Adipose tissue (tissue), 3 donors: ENCODE results near the gene ABCC1. TPM values are rescaled to one million over a fixed set of nuclear protein-coding genes. Genes with fewer than 3 reads are reported as not detected.

Experiments used
- H3K27ac ChIP-seq: one replicate; pipeline ENCODE4 v1.5.1; 2013; ENCODE audit warnings: low read depth, low read length
- WGBS, 3 donors: extraction: QIAGEN DNeasy Blood & Tissue Kit; methylation state at CpG; one replicate each; pipeline ENCODE4 v1.1.7; 2013; 5-methylcytosine and 5-hydroxymethylcytosine counted together
- polyA plus RNA-seq, 3 donors: library from polyadenylated mRNA; stranded (reverse); fragments of 200-250 nt; gene quantifications; one replicate each; pipeline ENCODE4 v1.2.3, GENCODE V29; 2013
- donor health status: healthy with polysubstance abuse.
- donor health status: Bipolar disorder and iron deficiency.
- donor health status: healthy.

ABCC1 gene
- polyA plus RNA-seq, 3 donors, result 5.3 to 6.9 (median 6.9) TPM

DNA sequence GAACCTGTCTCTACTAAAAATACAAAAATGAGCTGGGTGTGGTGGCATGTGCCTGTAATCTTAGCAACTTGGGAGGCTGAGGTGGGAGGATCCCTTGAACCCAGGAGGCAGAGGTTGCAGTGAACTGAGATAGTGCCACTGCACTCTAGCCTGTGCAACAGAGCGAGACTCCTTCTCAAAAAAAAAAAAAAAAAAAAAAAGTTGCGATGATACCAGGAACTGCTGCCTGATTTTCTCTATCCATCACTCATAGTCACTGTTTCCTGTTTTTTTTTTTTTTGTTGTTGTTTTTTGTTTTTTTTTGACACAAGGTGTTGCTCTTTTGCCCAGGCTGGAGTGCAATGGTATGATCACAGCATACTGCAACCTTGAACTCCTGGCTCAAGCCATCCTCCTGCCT, 59.2 kb downstream of the ABCC1 start:
- WGBS, 3 donors, result 87 to 100% (median 96%) methylated on average over 2 of the region's 2 CpGs
- H3K27ac ChIP-seq, result no peak overlapping the region

DNA sequence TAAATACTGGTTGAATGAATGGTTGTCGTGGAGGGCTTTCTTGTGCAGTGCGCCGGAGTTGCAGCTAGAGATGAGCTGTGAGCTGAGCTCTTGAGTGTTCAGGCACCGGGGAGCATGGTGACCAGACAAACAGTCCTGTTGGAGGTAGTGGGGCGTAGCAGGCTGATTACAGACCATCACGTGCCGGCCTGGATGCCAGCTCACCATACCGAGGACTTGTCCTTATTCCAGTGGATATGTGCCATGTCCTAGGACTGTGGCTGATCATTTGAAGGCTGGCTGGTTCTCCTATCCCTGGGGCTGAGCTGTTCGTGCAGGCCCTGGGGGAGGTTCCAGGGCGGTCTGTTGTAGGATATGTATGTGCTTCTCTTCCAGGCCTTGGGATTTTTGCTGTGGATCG, 60.0 kb downstream of the ABCC1 start:
- H3K27ac ChIP-seq, result no peak overlapping the region
- 88 to 97% (median 94%) methylated on average over 11 of the region's 11 CpGs for WGBS, 3 donors

DNA sequence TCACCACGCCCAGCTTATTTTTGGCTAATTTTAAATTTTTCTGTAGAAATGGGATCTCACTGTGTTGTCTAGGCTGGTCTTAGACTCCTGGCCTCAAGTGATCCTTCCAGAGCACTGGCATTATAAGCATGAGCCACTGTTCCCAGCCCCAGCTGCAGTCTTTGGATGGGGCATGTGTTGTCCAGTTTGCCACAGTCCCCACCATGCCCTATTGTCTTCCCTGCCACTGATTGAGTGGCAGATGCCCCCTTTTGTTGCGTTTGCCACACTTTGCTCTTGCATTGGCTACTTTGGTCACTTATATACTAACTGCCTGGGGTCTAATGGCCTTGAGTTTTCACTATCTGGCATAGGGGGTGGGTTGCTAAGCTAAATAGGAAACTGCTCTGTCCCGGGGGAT, 60.8 kb downstream of the ABCC1 start:
- WGBS, 3 donors, result 92 to 94% (median 93%) methylated on average over 3 of the region's 3 CpGs
- no peak overlapping the region for H3K27ac ChIP-seq

DNA sequence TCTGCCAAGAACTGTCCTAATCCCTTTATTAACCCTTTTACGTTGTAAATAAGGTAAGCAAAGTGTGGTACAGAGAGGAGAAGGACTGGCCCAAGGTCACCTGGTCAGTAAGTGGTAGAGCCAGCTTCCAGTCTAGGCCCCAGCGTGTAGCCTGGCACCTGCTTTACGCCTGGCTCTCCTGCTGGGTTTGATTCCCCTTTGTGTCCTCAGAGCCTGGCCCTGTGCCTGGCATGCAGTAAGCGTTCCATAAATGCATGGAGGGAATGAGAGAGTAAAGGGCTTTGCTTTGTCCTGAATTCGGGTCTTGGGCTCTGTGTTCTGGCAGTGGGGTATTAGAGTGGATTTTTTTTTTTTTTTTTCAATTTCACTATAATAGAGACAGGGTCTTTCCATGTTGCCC, 62.7 kb downstream of the ABCC1 start:
- H3K27ac ChIP-seq, result no peak overlapping the region
- WGBS, 3 donors, result 91 to 98% (median 96%) methylated on average over 5 of the region's 5 CpGs

DNA sequence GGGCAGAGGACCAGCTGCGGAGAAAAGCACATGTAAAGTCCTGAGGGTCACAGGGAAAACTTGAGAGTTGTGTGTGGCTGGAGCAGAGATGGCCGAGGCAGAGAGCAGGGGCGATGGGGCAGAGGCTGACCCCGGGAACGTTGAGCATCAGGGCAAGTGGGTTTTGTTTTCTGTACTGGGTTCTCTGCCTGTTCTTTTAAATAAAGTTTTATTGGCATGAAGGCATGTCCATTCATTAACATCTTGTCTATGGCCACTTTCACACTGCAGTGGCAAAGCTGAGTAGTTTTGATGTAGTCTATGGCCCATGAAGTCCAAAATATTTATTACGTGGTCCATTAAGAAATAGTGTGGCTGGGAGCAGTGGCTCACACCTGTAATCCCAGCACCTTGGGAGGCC, 64.4 kb downstream of the ABCC1 start:
- no peak overlapping the region for H3K27ac ChIP-seq
- 83 to 97% (median 94%) methylated on average over 6 of the region's 6 CpGs for WGBS, 3 donors

DNA sequence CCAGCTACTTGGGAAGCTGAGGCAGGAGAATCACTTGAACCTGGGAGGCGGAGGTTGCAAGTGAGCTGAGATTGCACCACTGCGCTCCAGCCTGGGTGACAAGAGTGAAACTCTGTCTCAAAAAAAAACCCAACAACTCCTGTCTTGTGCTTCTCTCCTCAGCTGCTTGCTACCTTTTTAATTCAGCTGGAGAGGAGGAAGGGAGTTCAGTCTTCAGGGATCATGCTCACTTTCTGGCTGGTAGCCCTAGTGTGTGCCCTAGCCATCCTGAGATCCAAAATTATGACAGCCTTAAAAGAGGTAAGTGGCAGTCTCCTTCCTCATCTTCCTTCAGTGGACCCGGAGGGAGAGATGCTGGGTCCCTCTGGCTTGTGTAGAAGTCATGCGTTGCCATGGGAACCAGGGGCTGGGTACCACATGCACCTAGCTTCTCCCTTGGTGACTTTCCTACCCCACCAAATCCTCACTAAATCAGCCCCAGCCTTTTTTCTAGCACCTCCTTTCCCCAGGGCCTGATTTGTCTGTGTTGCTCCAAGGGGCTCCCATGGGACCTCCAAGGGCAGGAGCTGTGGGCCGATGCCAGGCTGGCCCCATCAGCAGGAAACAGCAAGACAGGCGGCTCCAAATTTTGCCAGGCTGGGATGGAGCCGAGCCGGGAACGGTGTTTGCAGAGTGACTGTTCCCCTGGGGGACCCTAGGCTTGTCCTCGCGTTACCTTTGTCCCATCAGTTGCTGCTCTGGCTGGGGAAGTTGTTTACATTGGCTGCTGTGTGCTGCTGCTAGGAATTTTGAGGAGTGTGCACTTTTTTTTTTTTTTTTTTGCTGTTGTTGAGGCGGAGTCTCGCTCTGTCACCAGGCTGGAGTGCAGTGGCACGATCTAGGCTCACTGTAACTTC, 65.2 kb downstream of the ABCC1 start:
- no peak overlapping the region for H3K27ac ChIP-seq
- WGBS, 3 donors, result 38 to 57% (median 45%) methylated on average over 14 of the region's 14 CpGs

DNA sequence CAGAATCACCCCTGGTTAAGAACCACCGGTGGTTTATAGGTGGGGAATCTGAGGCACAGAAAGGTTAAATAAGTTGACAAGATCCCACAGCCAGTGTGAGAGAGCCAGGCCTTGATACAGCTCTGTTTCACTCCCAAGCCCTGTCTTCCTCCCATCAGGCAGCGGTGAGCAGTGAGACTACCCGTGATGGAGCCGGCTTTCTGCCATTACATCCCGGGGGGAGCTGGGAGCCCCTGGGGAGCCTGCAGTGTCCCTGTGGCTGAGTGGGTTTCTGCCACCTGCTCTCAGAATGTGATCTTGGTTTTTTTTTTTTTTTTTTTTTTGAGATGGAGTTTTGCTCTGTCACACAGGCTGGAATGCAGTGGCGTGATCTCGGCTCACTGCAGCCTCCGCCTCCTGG, 66.4 kb downstream of the ABCC1 start:
- 85 to 88% (median 87%) methylated on average over 8 of the region's 8 CpGs for WGBS, 3 donors
- H3K27ac ChIP-seq, result no peak overlapping the region

DNA sequence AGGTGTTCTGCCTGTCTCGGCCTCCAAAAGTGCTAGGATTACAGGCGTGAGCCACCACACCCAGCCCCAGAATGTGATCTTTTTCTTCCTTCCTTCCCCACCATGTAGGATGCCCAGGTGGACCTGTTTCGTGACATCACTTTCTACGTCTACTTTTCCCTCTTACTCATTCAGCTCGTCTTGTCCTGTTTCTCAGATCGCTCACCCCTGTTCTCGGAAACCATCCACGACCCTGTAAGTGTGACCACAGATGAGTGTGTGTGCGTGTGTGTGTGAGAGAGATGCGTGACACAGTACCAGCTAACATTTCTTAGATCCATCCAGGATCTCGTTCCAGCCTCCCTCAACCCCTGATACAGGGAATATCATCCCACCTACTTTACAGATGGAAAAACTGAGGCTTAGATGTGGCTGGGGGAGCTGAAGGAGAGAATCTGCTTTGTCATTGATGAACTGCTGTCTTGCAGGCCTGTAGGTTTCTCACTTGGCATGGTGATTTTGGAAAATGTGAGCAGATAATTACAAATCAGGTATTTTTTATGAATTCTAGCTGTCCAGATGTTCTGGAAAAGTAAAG, 67.1 kb downstream of the ABCC1 start:
- 95 to 97% (median 96%) methylated on average over 11 of the region's 11 CpGs for WGBS, 3 donors
- H3K27ac ChIP-seq, result no peak overlapping the region

DNA sequence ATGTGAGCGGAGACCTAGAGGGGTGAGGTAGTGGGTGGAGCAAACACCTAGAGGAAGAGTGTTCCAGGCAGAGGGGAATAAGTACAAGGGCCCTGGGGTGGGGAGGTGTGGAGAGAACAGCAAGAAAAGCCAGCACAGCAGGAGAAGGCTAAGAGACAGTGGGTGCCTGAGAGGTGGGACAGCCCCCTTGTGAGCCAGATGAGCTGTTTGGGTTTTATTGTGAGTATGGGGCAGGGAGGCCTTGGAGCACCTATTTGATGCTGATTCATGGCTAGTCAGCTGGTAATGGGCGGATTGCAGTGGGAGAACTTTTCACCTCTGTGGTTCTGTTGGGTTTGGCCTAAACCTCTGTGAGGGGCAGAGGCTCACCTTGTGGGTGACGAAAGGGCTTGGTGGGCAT, 68.4 kb downstream of the ABCC1 start:
- 90 to 98% (median 95%) methylated on average over 3 of the region's 3 CpGs for WGBS, 3 donors
- no peak overlapping the region for H3K27ac ChIP-seq

DNA sequence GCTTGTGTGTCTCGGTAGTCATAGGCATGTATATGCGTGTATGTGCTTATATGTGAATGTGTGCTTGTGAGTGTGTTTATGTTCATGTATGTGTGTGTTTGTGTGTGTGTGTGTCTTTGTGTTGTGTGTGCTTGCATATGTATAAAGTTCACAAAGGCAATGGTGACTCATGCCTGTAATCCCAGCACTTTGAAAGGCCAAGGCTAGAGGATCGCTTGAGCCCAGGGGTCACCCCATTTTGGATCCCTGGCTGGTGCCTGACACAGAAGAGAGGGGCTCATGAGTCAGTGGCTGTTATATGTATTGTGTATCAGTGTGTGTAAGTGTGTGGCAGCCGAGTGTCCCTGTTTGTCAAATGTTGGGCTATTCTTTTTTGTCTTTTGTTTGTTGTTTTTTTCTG, 69.3 kb downstream of the ABCC1 start:
- WGBS, 3 donors, result 92 to 94% (median 93%) methylated on average over 4 of the region's 4 CpGs
- no peak overlapping the region for H3K27ac ChIP-seq

DNA sequence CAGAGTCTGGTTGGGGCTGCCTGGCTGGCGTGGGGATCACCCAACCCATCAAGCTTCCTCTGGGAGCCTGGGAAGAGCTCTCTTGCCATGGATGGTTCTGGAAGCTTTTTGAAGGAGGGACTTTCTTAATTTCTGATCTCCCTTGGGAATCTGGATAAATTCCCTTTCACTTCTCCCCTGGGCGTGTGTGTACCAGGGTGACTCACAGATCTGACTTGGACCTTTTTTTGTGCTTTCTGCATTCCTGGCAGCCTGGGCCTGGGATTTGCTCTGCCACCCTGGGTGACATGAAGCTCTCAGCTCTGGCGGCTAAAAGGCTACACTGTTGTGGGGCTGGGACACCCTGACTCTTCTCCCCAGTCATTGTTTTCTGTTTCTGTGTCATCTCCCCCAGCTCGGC, 70.1 kb downstream of the ABCC1 start:
- 90 to 97% (median 95%) methylated on average over 4 of the region's 4 CpGs for WGBS, 3 donors
- no peak overlapping the region for H3K27ac ChIP-seq

DNA sequence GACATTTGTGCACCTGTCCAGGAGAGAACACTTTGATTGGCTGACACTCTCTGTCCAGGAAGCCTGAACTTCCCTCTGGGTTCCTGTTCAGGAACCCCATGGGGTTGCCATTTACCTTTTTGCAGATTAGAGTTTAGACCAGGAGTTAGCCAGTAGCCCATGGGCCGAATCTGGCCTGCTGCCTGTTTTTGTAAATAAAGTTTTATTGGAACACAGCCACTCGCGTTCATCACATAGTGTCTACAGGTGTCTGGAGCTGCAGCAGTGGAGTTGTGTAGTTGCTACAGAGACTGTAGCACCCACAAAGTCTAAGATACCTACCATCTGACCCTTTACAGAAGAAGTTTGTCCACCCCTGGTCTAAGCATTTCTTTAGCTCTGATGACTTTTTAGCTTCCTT, 70.9 kb downstream of the ABCC1 start:
- 90 to 97% (median 95%) methylated on average over 3 of the region's 3 CpGs for WGBS, 3 donors
- no peak overlapping the region for H3K27ac ChIP-seq

DNA sequence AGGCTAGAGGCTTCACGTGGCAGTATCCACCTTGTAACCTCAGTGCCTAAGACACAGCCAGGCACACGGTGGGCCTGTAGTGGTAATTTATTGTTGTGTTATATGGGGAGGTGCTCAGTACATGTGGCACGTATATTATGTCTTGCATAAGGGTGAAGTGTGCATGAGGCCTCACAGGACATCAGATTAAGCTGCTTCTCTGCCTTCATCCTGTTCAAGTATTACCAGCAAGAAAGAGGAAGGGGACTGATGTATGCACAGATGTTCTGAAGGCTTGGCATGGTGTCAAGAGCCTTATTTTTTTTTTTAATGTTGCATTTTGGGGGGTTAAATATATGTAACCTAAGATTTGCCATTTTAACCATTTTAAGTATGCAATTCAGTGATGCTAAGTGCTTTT, 71.6 kb downstream of the ABCC1 start:
- H3K27ac ChIP-seq, result no peak overlapping the region

DNA sequence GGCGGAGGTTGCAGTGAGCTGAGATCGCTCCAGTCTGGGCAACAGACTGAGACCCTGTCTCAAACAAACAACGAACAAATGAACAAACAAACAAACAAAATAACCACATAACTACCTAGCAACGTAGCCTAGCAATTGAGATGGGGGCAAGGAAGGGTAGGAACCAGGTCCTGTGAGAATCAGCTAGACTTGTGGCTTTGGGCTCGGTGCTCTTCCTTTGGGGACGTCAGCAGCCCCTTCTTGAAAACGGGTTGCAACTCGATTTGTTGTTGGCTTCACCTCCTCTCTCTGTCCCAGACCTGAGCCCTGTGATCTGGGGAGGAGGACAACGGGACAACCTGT, 72.2 kb downstream of the ABCC1 start:
- H3K27ac ChIP-seq, result no peak overlapping the region
- whole genome bisulfite sequencing, 3 donors, result 51 to 54% (median 52%) methylated on average over 9 of the region's 9 CpGs

More for the DNA sequence above, 71.6 kb downstream of the ABCC1 start:
- 52 to 78% (median 68%) methylated on average over 3 of the region's 3 CpGs for WGBS, 3 donors

DNA sequence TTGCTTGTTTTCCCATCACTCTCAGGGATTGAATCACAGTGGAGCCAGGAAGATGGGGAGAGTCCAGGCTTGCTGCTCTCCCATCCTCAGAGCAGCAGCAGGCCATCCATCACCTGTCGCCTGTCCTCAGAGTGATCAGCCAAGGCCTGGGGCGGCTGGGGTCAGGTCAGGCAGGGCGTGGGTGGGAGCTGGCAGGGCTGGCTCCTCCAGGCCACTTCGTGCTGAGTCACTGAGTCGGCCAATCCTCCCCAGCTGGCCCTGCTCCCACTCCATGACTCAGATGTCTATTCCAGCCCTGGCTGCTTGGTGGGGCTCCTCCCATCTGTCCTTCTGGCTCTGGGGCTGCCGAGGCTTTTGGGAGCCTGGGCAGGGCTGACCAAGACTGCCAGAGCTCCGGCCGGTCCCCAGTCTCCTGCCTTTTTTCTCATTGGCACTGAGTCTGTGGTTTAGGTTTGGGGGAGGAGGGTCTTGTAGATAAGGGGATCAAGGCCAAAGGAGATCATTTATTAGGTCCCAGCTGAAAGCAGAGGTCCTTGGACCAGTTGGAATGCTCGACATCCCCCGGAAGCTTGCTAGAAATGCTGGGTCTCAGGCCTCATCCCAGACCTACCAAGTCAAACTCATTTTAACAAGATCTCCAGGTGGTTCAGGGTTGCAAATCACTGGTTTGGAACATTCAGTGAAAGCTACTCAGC, 72.7 kb downstream of the ABCC1 start:
- no peak overlapping the region for H3K27ac ChIP-seq
- WGBS, 3 donors, result 10 to 21% (median 17%) methylated on average over 9 to 10 of the region's 10 CpGs

DNA sequence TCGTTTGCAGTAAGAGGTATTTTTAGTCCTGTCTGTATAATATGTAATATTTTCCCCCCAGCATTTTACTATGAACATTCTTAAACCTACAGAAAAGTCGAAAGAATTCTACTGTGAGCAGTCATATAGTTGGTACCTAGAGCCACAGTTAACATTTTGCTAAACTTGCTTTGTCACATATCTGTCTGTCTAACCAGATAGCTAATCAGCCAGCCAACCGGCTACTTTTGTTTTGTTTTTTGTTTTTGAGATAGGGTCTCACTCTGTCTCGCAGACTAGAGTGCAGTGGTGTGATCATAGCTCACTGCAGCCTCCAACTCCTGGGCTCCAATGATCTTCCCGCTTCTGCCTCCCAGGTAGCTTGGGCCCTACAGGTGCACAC, 73.3 kb downstream of the ABCC1 start:
- WGBS, 3 donors, result 56 to 82% (median 73%) methylated on average over 5 of the region's 5 CpGs
- H3K27ac ChIP-seq, result no peak overlapping the region

DNA sequence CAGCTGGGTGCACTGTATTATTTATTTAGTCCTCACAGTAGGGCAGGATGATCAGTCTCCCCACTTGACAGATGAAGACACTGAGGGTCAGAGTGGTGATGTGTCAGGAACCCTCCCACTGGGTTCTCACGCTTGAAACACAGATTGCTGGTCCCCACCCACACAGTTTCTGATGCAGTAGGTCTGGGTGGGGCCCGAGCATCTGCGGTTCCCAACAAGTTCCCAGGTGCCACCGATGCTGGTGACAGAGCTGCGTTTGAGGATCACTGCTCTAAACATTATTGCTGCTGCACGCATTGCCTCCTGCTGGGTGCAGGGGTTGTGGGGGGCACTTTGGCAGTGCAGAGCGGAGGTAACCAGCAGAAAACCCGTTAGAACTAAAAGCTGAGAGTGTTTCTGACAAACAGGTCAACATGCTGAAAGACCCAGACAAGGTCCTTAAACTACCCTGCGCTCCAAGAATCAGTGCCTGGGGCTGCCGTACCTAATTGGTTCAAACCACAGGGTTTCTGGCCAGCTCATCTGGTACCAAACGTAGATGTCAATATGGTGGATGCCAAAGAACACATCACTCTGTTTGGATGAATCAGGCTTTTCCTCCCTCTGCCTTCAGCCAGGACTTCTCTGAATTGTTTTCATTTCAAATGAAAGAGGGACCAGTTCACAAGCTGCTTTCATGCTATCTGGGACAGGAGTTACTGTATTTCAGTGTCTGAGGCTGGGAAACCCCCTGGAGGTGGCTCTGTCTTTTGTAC, 76.0 kb downstream of the ABCC1 start:
- no peak overlapping the region for H3K27ac ChIP-seq

DNA sequence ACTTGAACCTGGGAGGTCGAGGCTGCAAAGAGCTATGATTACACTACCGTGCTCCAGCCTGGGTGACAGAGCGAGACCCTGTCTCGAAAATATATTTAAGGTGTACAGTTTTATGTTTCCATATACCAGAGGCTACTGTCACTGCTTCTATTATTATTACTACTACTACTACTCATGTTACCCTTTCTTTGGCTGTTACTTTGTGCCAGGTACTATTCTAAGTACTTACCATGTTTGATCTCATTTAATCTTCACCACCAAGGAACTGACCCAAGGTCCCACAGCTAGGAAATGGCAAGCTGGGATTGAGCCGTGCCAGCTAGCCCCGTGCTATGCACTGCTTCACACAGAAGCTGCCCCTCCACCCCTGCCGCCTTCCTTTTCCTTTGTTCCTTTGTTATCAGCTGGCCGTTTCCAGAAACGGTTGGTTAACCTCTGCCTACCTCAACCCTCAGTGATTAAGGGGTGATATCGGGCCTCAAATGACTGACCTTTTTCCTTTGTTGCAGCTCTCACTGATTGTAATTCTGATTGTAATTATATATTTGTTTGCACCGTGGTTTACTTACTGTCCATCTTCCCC, 78.4 kb downstream of the ABCC1 start:
- H3K27ac ChIP-seq, result no peak overlapping the region
- 59 to 64% (median 62%) methylated on average over 11 of the region's 11 CpGs for WGBS, 3 donors

More for the DNA sequence above, 76.0 kb downstream of the ABCC1 start:
- 75 to 85% (median 75%) methylated on average over 11 of the region's 11 CpGs for WGBS, 3 donors
